Spleen (tissue), 7 donors: ENCODE data around the gene SRPRB.

ENCODE experiments used
- POLR2A ChIP-seq, 3 donors: fragments of 450-650 bp; IDR thresholded peaks; one replicate each; pipeline ENCODE4 v1.5.1; 2017; ENCODE audit warnings: antibody characterized with exemption in 3 of 3, mild to moderate bottlenecking in 1 of 3
- POLR2AphosphoS5 ChIP-seq, 3 donors: sonication (generic); formaldehyde crosslinking; IDR thresholded peaks; one replicate each; pipeline ENCODE4 v1.5.1; 2017; ENCODE audit warnings: antibody characterized with exemption in 3 of 3
- TF ChIP-seq, protein P1 (sequence below), 11 experiments: fragments of 200-600 bp in 7 of 11; fragments of 450-650 bp in 4 of 11; sonication (generic) in 4 of 11; IDR thresholded peaks in 8 of 11; conservative IDR thresholded peaks in 3 of 11; 1 replicate in 7 of 11; 2 replicates in 4 of 11; pipeline versions ENCODE4 v1.4.0 to v1.8.0; 2016 to 2021; ENCODE audit warnings: antibody characterized with exemption in 11 of 11, inconsistent platforms in 4 of 11, mild to moderate bottlenecking in 1 of 11
- donor health status: DM: no; HTN: no; CAD: no; lungs with moderate emphysema.
- donor health status: DM: no; HTN: no; CAD: no.
- donor health status: DM: no; HTN: no; CAD: no.

- TF ChIP-seq POLR2A (IDR thresholded peaks at IDR 0.05) (no peak), POLR2AphosphoS5 (IDR thresholded peaks at IDR 0.05) (no peak)
- TF ChIP-seq, protein P1, sequence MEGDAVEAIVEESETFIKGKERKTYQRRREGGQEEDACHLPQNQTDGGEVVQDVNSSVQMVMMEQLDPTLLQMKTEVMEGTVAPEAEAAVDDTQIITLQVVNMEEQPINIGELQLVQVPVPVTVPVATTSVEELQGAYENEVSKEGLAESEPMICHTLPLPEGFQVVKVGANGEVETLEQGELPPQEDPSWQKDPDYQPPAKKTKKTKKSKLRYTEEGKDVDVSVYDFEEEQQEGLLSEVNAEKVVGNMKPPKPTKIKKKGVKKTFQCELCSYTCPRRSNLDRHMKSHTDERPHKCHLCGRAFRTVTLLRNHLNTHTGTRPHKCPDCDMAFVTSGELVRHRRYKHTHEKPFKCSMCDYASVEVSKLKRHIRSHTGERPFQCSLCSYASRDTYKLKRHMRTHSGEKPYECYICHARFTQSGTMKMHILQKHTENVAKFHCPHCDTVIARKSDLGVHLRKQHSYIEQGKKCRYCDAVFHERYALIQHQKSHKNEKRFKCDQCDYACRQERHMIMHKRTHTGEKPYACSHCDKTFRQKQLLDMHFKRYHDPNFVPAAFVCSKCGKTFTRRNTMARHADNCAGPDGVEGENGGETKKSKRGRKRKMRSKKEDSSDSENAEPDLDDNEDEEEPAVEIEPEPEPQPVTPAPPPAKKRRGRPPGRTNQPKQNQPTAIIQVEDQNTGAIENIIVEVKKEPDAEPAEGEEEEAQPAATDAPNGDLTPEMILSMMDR (IDR thresholded peaks at IDR 0.05 in 8 of 11, conservative IDR thresholded peaks at IDR 0.05 in 3 of 11): no peak
These were observed 272 bp upstream of the SRPRB start for GRCh38 chr3:133805384-133805701.
